Endometrial microvascular endothelial cells (primary cell): Measurements from ENCODE around the gene MOK. TPM values are rescaled to one million over a fixed set of nuclear protein-coding genes. Genes with fewer than 3 reads are reported as not detected.

Experiments used
- total RNA-seq: library from RNA; depleted of rRNA; stranded (reverse); fragments of >200 nt; gene quantifications from one replicate; pipeline ENCODE4 v1.2.3, GENCODE V29; 2015; ENCODE audit errors: inconsistent ontology term

The MOK gene
- total RNA-seq, 1 donor from 2014 or later: 7.5 TPM

Other genes with a start within 250 kb of the MOK start
- 1,533 TPM for gene HSP90AA1, start 218.1 kb downstream of the MOK start, total RNA-seq
- 13.9 TPM for gene WDR20, start 165.3 kb downstream of the MOK start, total RNA-seq
- gene ZNF839, start 14.6 kb upstream of the MOK start, total RNA-seq: 6.1 TPM
- 48.0 TPM for gene CINP, start 57.7 kb upstream of the MOK start, total RNA-seq
- 8.9 TPM for gene TECPR2, start 57.8 kb upstream of the MOK start, total RNA-seq
- 16.4 TPM for gene ANKRD9, start 204.6 kb upstream of the MOK start, total RNA-seq